ENCODE data around the gene IPO5.

DNA sequence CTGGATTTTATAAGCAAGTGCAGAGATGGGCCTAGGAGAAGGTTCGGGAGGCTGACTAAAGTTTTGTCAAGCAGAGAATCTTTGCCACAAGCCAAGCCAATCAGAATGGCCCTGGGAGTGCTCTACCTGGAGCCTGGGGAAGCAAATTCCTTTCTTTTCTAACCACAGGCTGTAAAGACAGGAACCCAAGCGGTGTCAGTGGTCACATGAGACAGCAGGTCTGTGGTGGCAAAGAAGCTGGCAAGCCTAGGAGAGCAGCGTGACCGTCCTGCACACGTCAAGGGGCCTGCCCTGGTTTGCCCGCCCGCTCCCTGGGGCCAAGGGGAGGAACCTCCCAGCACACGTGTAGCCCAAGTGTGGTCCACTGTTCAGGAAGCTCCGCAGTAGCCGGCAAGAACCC, 90.8 kb downstream of the IPO5 start:
- TF ChIP-seq, protein P1, sequence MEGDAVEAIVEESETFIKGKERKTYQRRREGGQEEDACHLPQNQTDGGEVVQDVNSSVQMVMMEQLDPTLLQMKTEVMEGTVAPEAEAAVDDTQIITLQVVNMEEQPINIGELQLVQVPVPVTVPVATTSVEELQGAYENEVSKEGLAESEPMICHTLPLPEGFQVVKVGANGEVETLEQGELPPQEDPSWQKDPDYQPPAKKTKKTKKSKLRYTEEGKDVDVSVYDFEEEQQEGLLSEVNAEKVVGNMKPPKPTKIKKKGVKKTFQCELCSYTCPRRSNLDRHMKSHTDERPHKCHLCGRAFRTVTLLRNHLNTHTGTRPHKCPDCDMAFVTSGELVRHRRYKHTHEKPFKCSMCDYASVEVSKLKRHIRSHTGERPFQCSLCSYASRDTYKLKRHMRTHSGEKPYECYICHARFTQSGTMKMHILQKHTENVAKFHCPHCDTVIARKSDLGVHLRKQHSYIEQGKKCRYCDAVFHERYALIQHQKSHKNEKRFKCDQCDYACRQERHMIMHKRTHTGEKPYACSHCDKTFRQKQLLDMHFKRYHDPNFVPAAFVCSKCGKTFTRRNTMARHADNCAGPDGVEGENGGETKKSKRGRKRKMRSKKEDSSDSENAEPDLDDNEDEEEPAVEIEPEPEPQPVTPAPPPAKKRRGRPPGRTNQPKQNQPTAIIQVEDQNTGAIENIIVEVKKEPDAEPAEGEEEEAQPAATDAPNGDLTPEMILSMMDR (conservative IDR thresholded peaks at IDR 0.05): no peak
- TF ChIP-seq EZH2 (IDR thresholded peaks at IDR 0.05; ENCODE audit: low read depth): no peak
